DND-41 (cell line): ENCODE data around the gene PDE1A.

Source experiments
- ATAC-seq: fragments of 200-7000 bp; cut with Tn5 transposase; 3 replicates; pipeline ENCODE4 v1.9.1; 2021; ENCODE audit warnings: low read depth; ENCODE audit not compliant: insufficient read depth
- DNase-seq: peaks from one replicate; pipeline ENCODE4 v3.0.0-alpha.2; 2020
- H2AFZ ChIP-seq: 2 replicates; pipeline ENCODE4 v1.6.0; 2012; ENCODE audit warnings: low read depth, low read length
- H3K27ac ChIP-seq: 2 replicates; pipeline ENCODE4 v1.5.1; 2012; ENCODE audit warnings: low read length, inconsistent platforms
- H3K27me3 ChIP-seq: fragments of 200-600 bp; sonication (generic); 2 replicates; pipeline ENCODE4 v1.6.0; 2012; ENCODE audit warnings: low read length, mild to moderate bottlenecking, inconsistent platforms; ENCODE audit not compliant: insufficient read depth, poor library complexity
- H3K36me3 ChIP-seq: 2 replicates; pipeline ENCODE4 v1.5.1; 2012; ENCODE audit warnings: low read length, inconsistent platforms; ENCODE audit not compliant: insufficient read depth
- H3K4me1 ChIP-seq: 2 replicates; pipeline ENCODE4 v1.5.1; 2012; ENCODE audit warnings: mild to moderate bottlenecking, low read length; ENCODE audit not compliant: insufficient read depth
- H3K4me2 ChIP-seq: 2 replicates; pipeline ENCODE4 v1.6.0; 2012; ENCODE audit warnings: mild to moderate bottlenecking, moderate library complexity, low read length, inconsistent platforms; ENCODE audit not compliant: insufficient read depth
- H3K4me3 ChIP-seq, 2 experiments: fragments of 200-600 bp in 1 of 2; shearing (Covaris generic) in 1 of 2; 2 replicates each; pipeline ENCODE4 v1.5.1; 2012 to 2016; ENCODE audit warnings: inconsistent platforms in 2 of 2, low read length in 2 of 2, mild to moderate bottlenecking in 2 of 2, low read depth in 1 of 2, moderate library complexity in 1 of 2
- H3K79me2 ChIP-seq: 2 replicates; pipeline ENCODE4 v1.6.0; 2012; ENCODE audit warnings: low read length, inconsistent platforms; ENCODE audit not compliant: insufficient read depth
- H3K9ac ChIP-seq: 2 replicates; pipeline ENCODE4 v1.6.0; 2012; ENCODE audit warnings: low read depth, mild to moderate bottlenecking, inconsistent platforms, low read length, moderate library complexity
- H3K9me3 ChIP-seq: 2 replicates; pipeline ENCODE4 v1.5.1; 2012; ENCODE audit warnings: low read length, moderate library complexity, mild to moderate bottlenecking, inconsistent platforms; ENCODE audit not compliant: insufficient read depth, severe bottlenecking
- H4K20me1 ChIP-seq: 2 replicates; pipeline ENCODE4 v1.6.0; 2012; ENCODE audit warnings: low read length; ENCODE audit not compliant: insufficient read depth
- EZH2 ChIP-seq: IDR thresholded peaks from 3 replicates; pipeline ENCODE4 v1.6.1; 2012; ENCODE audit warnings: borderline replicate concordance, low read depth, mild to moderate bottlenecking, moderate library complexity, low read length, inconsistent platforms; ENCODE audit not compliant: severe bottlenecking
- TF ChIP-seq, protein P1 (sequence below): IDR thresholded peaks from 2 replicates; pipeline ENCODE4 v1.5.1; 2012; ENCODE audit warnings: borderline replicate concordance, low read length, moderate library complexity, mild to moderate bottlenecking; ENCODE audit not compliant: poor library complexity, severe bottlenecking; ENCODE audit errors: extremely low read depth

PDE1A gene

GRCh38 chr2:182360663-182361260 is 66.1 kb downstream of the PDE1A start:
- Histone ChIP-seq H3K79me2 (no peaks in the 10 kb centered on the region), H3K4me1 (no peaks in the 10 kb centered on the region), H3K9ac (no peak overlapping the region), H3K36me3 (no peaks in the 10 kb centered on the region), H2AFZ (no peak overlapping the region), H3K4me3 (no peak overlapping the region), H4K20me1 (no peaks in the 10 kb centered on the region), H3K27me3 (no peaks in the 10 kb centered on the region), H3K27ac (no peak overlapping the region), H3K9me3 (no peaks in the 10 kb centered on the region), H3K4me2 (no peak overlapping the region)
- DNase-seq (no peak), ATAC-seq (no peak)
- no peak for TF ChIP-seq EZH2
- TF ChIP-seq, protein P1, sequence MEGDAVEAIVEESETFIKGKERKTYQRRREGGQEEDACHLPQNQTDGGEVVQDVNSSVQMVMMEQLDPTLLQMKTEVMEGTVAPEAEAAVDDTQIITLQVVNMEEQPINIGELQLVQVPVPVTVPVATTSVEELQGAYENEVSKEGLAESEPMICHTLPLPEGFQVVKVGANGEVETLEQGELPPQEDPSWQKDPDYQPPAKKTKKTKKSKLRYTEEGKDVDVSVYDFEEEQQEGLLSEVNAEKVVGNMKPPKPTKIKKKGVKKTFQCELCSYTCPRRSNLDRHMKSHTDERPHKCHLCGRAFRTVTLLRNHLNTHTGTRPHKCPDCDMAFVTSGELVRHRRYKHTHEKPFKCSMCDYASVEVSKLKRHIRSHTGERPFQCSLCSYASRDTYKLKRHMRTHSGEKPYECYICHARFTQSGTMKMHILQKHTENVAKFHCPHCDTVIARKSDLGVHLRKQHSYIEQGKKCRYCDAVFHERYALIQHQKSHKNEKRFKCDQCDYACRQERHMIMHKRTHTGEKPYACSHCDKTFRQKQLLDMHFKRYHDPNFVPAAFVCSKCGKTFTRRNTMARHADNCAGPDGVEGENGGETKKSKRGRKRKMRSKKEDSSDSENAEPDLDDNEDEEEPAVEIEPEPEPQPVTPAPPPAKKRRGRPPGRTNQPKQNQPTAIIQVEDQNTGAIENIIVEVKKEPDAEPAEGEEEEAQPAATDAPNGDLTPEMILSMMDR: no peak

DNA sequence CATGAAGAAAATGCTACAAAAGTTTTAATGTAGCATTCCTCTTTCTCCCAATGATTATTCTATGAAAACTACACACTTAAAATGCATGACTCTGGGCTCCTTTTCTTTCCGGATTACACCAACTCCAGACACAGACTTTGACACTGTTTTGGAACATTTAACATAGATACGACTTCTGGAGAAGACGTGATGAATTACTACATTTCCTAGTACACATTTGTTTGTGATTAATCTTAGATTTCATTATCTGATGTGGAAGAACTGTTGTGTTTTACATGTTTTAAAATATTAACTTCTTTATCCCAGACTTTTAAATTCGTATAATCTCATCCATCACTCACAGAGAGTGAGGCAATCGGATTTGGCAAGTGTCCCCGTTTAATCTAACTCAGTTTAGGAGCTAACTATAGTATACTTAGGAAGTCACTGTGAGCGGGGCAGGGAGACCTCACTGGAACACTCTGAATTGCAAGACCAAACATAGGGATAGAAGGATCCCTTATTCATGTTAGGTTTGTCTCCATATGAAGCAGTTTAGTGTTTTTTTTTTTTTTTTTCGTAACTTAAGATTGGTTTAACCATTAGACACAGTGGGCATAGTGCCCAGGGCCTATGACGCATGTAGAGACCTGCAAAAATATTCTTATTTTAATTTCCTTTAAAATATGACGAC is 66.7 kb downstream of the PDE1A start:
- Histone ChIP-seq H3K27me3 (no peaks in the 10 kb centered on the region), H3K79me2 (no peaks in the 10 kb centered on the region), H3K4me3 (no peak overlapping the region), H3K9ac (no peak overlapping the region), H3K27ac (no peak overlapping the region), H2AFZ (no peak overlapping the region), H3K4me1 (no peaks in the 10 kb centered on the region), H3K4me2 (no peak overlapping the region), H4K20me1 (no peaks in the 10 kb centered on the region), H3K9me3 (no peaks in the 10 kb centered on the region), H3K36me3 (no peaks in the 10 kb centered on the region)
- TF ChIP-seq, protein P1: no peak
- no peak for TF ChIP-seq EZH2
- ATAC-seq (no peak), DNase-seq (no peak)

GRCh38 chr2:182359027-182359989 is 67.5 kb downstream of the PDE1A start:
- H3K79me2 ChIP-seq: no peaks in the 10 kb centered on the region
- H3K27ac ChIP-seq: no peak overlapping the region
- TF ChIP-seq EZH2: no peak
- TF ChIP-seq, protein P1: no peak
- H3K4me3 ChIP-seq: no peak overlapping the region
- H3K4me1 ChIP-seq: no peaks in the 10 kb centered on the region
- H3K4me2 ChIP-seq: no peak overlapping the region
- no peaks in the 10 kb centered on the region for H3K9me3 ChIP-seq
- DNase-seq (no peak), ATAC-seq (no peak)
- H2AFZ ChIP-seq: no peak overlapping the region
- no peaks in the 10 kb centered on the region for H4K20me1 ChIP-seq
- H3K9ac ChIP-seq: no peak overlapping the region
- H3K27me3 ChIP-seq: no peaks in the 10 kb centered on the region
- no peaks in the 10 kb centered on the region for H3K36me3 ChIP-seq
